AG20443 (cell line): ENCODE data around the gene S1PR2.
"Not testable (repeated sequence)": the region's sequence is repeated elsewhere in the genome, so short reads cannot be mapped to it uniquely, and the experiment has no call there.

ENCODE experiments used
- DNase-seq: peaks from one replicate; pipeline ENCODE4 v3.0.0; 2012; ENCODE audit warnings: low spot score, mixed read lengths

S1PR2 gene

DNA sequence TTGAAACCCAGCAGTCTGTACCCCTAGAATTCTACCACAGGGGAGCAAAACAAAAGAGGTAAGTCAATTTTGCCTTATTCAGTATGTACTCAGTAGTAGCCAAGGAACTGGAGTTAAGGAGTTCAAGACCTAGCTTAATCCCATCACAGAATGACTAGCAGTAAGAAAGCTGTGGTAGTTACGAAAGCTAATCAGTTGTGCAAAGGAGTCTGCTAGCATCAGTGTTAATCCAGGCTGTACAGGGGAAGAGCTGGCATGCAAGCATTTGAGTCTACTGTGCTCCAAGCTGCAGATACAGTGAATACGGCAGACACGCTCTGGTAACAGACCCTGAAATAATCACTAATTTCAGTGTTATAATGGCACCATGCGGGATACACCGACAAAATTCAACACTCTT, 41.1 kb downstream of the S1PR2 start:
- DNase-seq: no peak

DNA sequence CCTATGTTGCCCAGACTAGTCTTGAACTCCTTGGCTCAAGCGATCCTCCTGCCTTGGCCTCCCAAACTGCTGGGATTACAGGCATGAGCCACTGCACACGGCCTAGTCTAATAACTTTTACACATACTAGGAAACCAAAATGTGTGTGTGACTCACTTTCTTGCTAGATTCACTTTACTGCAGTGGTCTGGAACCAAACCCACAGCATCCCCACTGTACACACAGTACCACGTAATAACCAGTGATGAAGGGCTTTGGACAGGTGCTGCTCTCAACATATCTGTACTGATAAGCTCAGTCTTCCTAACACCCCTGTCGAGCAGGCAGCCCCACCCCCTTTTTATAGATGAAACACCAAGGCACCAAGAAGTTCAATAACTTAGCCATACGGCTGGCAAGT, 41.5 kb downstream of the S1PR2 start:
- DNase-seq: no peak

DNA sequence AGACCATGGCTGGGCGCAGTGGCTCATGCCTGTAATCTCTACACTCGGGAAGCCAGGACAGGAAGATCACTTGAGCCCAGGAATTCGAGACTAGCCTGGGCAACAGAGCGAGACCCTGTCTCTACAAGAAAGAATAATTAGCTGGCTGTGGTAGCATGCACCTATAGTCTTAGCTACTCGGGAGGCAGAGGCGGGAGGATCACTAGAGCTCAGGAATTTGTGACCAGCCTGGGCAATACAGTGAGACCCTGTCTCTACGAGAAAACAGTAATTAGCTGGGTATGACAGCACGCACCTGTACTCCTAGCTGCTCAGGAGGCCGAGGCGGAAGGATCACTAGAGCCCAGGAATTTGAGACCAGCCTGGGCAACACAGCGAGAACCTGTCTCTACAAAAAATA, 43.8 kb downstream of the S1PR2 start:
- DNase-seq: no peak

DNA sequence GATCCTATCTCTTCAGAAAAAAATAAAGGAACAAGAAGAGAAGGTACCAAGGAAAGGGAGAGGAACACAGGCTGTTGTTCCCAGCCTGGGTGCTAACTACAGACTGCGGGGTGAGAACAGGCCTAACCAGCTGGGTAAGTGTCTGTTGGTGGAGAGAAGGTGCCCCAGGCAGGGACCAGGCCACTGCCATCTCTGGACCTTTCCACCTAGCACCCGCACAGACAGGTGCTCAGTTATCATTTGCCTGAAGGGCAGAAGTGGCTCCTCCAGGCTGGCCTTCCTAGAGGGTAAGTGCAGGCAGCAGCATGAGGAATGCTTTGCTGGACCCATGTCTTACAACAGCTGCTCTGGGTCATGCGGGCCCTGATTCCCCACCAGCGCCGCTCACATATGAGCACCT, 46.5 kb downstream of the S1PR2 start:
- no peak for DNase-seq

DNA sequence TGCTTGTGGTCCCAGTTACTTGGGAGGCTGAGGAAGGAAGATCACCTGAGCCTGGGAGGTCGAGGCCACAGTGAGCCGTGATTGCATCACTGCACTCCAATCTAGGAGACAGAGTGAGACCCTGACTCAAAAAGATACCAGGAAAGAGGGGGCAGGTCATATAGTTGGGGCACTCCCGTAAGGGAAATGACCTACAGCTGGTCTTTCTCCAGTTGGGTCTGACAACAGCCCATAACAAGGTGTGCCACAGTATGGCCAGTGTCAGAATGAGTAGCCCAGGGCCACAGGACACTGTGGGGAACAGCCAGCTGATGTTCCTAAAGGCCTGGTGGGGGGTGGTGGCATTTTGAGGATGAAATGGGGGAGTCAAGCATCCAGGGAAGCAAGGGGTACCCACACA, 47.2 kb downstream of the S1PR2 start:
- DNase-seq: no peak

DNA sequence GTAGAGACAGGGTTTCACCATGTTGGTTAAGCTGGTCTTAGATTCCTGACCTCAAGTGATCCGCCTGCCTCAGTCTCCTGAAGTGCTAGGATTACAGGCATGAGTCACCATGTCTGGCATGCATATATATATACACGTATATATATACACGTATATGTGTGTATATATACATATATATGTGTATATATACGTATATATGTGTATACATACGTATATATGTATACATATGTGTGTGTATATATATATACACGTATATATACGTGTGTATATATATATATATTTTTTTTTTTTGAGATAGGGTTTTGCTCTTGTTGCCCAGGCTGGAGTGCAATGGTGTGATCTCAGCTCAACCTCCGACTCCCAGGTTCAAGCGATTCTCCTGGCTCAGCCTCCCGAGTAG, 48.3 kb downstream of the S1PR2 start:
- DNase-seq: no peak

DNA sequence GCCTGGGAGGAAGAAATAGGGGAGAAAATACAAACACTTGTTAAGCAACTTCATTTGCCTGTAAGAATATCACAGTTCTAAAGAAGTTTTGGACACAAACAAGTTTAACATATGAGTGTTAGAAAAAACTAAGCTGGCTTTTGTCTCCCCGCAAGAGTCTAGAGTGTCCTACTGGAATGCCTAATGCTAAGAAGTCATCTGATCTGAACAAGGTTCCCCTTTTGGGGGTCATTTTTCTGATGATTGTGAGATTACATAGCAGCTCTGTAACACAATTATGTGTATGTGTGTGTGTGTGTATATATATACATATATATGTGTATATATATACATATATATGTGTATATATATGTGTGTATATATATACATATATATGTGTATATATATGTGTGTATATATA, 49.1 kb downstream of the S1PR2 start:
- no peak for DNase-seq

DNA sequence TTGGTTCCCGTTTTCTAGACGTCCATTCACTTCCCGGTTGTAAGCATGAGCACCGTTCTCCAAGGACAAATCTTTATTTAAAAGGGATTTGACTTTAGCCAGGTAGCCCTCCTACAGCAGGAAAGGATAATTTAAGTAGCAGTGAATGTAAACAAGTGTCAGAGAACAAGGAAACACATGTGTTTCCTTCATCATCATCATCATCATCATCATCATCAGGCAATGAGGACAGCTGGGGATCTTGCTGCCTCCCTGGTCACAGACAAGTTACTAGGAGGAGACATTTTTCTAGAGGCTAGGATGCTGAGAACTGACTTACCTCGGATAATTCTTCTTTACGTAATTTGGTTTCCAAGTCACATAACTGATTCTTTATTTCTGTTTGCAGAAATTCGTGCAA, 50.7 kb downstream of the S1PR2 start:
- no peak for DNase-seq

DNA sequence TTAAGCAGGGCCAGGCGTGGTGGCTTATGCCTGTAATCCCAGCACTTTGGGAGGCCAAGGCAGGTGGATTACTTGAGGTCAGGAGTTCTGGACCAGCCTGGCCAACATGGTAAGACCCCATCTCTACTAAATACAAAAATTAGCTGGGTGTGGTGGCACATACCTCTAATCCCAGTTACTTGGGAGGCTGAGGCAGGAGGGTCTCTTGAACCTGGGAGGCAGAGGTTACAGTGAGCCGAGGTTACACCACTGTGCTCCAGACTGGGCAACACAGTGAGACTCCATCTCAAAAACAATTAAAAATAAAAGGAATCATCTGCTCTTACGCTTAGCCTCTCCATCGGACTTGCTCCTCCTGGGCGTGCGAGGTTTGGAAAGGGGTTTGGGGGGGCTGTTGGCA, 51.1 kb downstream of the S1PR2 start:
- not testable (repeated sequence) for DNase-seq

DNA sequence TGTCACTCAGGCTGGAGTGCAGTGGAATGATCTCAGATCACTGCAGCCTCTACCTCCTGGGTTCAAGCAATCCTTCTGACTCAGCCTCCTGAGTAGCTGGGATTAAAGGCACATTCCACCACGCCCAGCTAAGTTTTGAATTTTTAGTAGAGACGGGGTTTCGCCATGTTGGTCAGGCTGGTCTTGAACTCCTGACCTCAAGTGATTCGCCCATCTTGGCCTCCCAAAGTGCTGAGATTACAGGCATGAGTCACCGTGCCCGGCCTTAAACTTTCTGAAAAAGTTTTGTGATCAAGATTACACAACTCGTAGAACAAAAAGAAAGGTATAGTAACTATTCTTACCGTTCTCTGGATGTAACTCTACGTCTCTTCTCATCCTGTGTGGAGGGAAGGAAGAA, 57.6 kb downstream of the S1PR2 start:
- DNase-seq: no peak
